ENCODE measurements around the gene ST6GALNAC2. TPM values are rescaled to one million over a fixed set of nuclear protein-coding genes. Genes with fewer than 3 reads are reported as not detected.

The ST6GALNAC2 gene
- polyA plus RNA-seq, 1 donor (not counting 4 experiments of a cell fraction or from before 2014, with no cell fraction given), result 45.8 TPM

DNA sequence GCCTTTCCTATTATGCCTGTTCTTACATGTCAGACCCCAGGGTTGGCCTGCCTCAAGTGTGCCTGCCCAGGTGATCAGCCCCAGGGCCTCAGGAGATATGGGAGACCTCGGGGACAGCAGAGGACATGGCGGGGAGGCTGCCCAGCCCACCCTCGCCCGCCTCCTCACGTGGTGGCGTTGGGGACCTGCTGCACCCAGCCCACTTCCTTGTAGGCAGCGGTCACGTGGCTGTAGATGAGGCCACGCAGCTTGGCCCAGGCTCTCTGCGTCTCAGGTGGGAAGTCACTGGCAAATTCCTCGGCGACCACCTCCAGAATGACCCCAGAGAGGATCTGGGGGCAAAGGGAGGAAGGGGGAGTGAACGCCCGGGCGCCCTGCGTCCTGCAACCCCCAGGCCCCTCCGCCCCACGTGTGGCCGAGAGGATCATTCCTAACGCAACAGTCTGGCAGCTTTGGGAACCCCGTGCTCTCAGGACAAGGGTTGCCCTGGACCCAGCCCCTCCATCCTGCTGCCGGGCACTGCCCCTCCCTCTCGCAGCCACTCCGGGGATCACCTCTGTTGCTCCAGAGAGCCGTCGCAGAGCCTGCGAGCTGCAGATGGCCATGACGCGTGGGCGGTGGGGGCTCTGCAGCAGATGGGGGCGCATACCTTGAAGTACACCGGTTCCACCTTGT, 54.7 kb downstream of the ST6GALNAC2 start:
- peaks cover 53% of the 10 kb centered on the region for H3K4me1 ChIP-seq (ENCODE audit: control insufficient read depth, extremely low read depth, insufficient read depth, low read length)

DNA sequence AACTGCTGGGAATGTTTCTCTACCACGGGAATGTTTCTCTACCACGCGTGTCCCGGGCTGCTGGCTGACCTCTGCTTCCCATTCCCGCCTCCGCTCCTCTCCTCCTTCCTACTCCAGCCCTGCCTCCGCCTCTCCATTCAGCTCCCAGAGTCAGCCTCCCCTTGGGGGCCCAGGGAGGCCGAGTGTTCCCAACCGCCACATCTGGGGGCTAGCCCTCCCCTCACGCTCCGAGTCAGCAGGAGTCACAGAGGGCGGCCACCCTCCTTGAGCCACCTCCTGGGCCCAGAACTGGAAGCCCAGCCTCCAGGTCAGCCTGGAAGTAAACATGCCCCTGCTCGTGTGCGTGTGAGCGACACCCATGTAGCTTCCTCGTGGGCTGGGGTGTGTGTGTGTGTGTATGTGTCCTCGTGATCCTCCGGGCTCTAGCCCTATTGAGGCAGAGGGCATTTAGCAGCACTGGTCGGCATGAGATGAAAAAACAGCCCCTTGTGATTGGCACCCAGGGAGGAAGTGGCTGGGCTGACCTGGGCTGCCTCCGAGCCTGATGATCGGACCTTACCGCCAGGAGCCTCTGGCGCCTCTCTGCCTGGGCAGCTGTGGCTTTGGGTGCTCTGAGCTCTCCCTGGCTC, 55.5 kb downstream of the ST6GALNAC2 start:
- Histone ChIP-seq H3K79me2 (ENCODE audit: control insufficient read depth, insufficient read depth, low read length) (no peaks in the 10 kb centered on the region), H3K36me3 (ENCODE audit: control insufficient read depth in 2 of 2, extremely low read depth in 1 of 2, insufficient read depth in 2 of 2, low read length in 2 of 2) (no peaks in the 10 kb centered on the region), H3K9ac (ENCODE audit: control insufficient read depth, extremely low read depth, insufficient read depth, low read length) (peak overlapping the region; percentile 75), H3K27ac (ENCODE audit: control insufficient read depth, insufficient read depth, low read length) (peak overlapping the region; percentile 54), H2AFZ (ENCODE audit: control insufficient read depth, low read length) (peak overlapping the region; percentile 5), H3K27me3 (ENCODE audit: control insufficient read depth, extremely low read depth, insufficient read depth, low read length) (no peaks in the 10 kb centered on the region), H3K9me3 (ENCODE audit: control insufficient read depth, low read depth, low read length) (no peaks in the 10 kb centered on the region), H3K4me3 (ENCODE audit: control insufficient read depth in 2 of 3, extremely low read depth in 1 of 3, insufficient read depth in 2 of 3, low read depth in 1 of 3, low read length in 3 of 3) (no peak overlapping the region), H3K4me1 (ENCODE audit: control insufficient read depth, extremely low read depth, insufficient read depth, low read length) (peaks cover 50% of the 10 kb centered on the region), H3K4me2 (ENCODE audit: control insufficient read depth, extremely low read depth, insufficient read depth, low read depth, low read length) (peak overlapping the region; percentile 6), H4K20me1 (ENCODE audit: control insufficient read depth, extremely low read depth, insufficient read depth, low read length) (no peaks in the 10 kb centered on the region), H3K9me1 (ENCODE audit: control insufficient read depth, extremely low read depth, insufficient read depth, low read length) (no peaks in the 10 kb centered on the region)
- DNase-seq (ENCODE audit: low read depth, low spot score) (no peak), FAIRE-seq (no peak)
- TF ChIP-seq, protein P1, sequence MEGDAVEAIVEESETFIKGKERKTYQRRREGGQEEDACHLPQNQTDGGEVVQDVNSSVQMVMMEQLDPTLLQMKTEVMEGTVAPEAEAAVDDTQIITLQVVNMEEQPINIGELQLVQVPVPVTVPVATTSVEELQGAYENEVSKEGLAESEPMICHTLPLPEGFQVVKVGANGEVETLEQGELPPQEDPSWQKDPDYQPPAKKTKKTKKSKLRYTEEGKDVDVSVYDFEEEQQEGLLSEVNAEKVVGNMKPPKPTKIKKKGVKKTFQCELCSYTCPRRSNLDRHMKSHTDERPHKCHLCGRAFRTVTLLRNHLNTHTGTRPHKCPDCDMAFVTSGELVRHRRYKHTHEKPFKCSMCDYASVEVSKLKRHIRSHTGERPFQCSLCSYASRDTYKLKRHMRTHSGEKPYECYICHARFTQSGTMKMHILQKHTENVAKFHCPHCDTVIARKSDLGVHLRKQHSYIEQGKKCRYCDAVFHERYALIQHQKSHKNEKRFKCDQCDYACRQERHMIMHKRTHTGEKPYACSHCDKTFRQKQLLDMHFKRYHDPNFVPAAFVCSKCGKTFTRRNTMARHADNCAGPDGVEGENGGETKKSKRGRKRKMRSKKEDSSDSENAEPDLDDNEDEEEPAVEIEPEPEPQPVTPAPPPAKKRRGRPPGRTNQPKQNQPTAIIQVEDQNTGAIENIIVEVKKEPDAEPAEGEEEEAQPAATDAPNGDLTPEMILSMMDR (optimal IDR thresholded peaks at IDR 0.05 in 1 of 3, IDR thresholded peaks at IDR 0.05 in 1 of 3, conservative IDR thresholded peaks at IDR 0.05 in 1 of 3; ENCODE audit: extremely low read depth in 1 of 3, insufficient read depth in 2 of 3, low read length in 3 of 3), result no peak
- no peak for TF ChIP-seq EZH2 (IDR thresholded peaks at IDR 0.05; ENCODE audit: low read length)
- dilution Hi-C loops (cut with MboI; ENCODE audit: extremely low pct_ligation_motif_present, low sequenced_read_pairs), result no loop called here

More for the DNA sequence above, 54.7 kb downstream of the ST6GALNAC2 start:
- Histone ChIP-seq H3K36me3 (ENCODE audit: control insufficient read depth in 2 of 2, extremely low read depth in 1 of 2, insufficient read depth in 2 of 2, low read length in 2 of 2) (no peaks in the 10 kb centered on the region), H3K9ac (ENCODE audit: control insufficient read depth, extremely low read depth, insufficient read depth, low read length) (peak overlapping the region; percentile 75), H3K9me3 (ENCODE audit: control insufficient read depth, low read depth, low read length) (no peaks in the 10 kb centered on the region), H4K20me1 (ENCODE audit: control insufficient read depth, extremely low read depth, insufficient read depth, low read length) (no peaks in the 10 kb centered on the region), H2AFZ (ENCODE audit: control insufficient read depth, low read length) (peak overlapping the region; percentile 5), H3K27me3 (ENCODE audit: control insufficient read depth, extremely low read depth, insufficient read depth, low read length) (no peaks in the 10 kb centered on the region), H3K4me2 (ENCODE audit: control insufficient read depth, extremely low read depth, insufficient read depth, low read depth, low read length) (peak overlapping the region; percentile 6), H3K9me1 (ENCODE audit: control insufficient read depth, extremely low read depth, insufficient read depth, low read length) (no peaks in the 10 kb centered on the region), H3K27ac (ENCODE audit: control insufficient read depth, insufficient read depth, low read length) (peak overlapping the region; percentile 54), H3K79me2 (ENCODE audit: control insufficient read depth, insufficient read depth, low read length) (no peaks in the 10 kb centered on the region), H3K4me3 (ENCODE audit: control insufficient read depth in 2 of 3, extremely low read depth in 1 of 3, insufficient read depth in 2 of 3, low read depth in 1 of 3, low read length in 3 of 3) (no peak overlapping the region)
- DNase-seq (ENCODE audit: low read depth, low spot score), result no peak
- TF ChIP-seq, protein P1 (optimal IDR thresholded peaks at IDR 0.05 in 1 of 3, IDR thresholded peaks at IDR 0.05 in 1 of 3, conservative IDR thresholded peaks at IDR 0.05 in 1 of 3; ENCODE audit: extremely low read depth in 1 of 3, insufficient read depth in 2 of 3, low read length in 3 of 3), result no peak
- TF ChIP-seq EZH2 (IDR thresholded peaks at IDR 0.05; ENCODE audit: low read length), result no peak
- dilution Hi-C loops (cut with MboI; ENCODE audit: extremely low pct_ligation_motif_present, low sequenced_read_pairs), result no loop called here
- FAIRE-seq, result no peak
